Kidney capillary endothelial cell (primary cell): ENCODE measurements around the gene CHRNG.

Experiments used
- DNase-seq: peaks from one replicate; pipeline ENCODE4 v3.0.0-alpha.2; 2018; ENCODE audit warnings: low spot score

CHRNG gene, protein sequence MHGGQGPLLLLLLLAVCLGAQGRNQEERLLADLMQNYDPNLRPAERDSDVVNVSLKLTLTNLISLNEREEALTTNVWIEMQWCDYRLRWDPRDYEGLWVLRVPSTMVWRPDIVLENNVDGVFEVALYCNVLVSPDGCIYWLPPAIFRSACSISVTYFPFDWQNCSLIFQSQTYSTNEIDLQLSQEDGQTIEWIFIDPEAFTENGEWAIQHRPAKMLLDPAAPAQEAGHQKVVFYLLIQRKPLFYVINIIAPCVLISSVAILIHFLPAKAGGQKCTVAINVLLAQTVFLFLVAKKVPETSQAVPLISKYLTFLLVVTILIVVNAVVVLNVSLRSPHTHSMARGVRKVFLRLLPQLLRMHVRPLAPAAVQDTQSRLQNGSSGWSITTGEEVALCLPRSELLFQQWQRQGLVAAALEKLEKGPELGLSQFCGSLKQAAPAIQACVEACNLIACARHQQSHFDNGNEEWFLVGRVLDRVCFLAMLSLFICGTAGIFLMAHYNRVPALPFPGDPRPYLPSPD

GRCh38 chr2:232539298-232540231, at the start of gene CHRNG:
TSS of gene CHRNG (plus strand) at chr2:232539692. CDS start at chr2:232539748, 56 bp downstream.
- no peak for DNase-seq

DNA sequence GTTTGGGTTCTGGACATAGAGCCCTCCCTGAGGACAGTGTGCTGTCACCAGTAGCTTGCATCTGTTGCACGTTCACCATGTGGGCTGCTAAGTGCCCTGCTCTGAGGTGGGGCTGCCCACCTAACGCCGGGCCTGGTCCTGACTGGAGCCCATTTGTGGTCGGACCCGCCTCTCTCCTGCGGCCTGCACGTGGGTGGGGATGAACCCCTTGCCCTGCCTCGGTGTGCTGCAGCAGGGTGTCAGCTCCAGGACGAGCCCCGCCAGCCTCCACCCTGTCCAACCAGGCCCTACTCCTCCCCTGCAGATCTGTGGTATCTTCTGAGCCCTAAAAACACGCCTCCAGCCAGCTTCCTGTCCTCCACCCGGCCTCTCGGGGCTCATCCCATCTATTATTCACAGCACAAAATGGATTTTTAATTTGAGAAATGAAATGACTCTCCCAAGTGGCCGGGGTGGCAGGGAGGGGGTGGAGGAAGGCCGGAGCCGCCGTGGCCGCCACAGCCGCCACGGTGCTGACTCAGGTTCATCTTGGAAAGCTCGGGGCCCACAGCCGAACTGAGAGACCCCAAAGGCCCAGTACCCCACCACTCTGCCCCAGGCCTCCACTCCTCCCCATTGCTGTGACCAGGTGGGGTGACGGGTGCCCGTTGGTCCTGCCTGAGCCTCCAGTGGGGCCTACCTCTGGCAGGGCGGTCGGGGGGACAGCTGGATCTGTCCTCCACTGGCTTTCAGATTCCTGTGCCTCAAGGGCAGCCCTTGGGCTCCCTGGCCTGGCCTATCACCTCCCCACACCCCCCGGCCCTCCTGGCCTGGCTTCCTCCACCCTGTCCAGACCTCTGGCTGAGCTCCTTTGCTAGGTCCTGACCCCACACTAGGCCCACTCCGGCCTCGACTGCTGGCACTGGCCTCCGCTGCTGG, 49.0 kb upstream of the CHRNG start:
- DNase-seq = no peak

DNA sequence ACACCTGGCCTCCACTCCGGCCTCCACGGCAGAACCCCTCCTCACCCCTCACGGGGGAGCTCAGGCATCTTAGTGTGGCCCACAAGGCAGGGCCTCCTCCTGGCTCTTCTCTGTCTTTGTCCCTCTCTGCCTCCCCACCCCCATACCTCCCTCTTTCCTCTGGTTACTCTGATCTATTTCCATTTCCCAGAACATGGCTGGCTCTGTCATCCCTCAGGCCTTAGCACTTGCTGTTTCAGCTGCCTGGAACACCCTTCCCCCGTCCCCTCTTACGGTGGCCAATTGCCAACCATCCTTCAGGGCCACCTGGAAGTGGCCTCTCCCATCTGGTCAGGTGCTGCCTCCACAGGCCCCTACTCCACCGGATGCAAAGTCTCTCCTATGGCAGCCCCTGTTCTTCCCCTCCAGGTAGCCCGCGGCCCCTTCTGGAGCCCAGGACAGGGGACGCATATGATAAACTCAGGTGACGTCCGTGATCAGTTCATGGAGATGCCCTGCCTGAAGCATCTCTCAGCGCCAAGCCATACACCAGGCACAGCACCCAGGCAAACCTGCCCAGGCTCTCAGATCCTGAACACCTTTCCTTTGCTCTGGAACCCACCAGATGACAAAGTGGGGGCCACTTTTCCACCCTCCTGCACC, 48.2 kb upstream of the CHRNG start:
- DNase-seq = no peak

DNA sequence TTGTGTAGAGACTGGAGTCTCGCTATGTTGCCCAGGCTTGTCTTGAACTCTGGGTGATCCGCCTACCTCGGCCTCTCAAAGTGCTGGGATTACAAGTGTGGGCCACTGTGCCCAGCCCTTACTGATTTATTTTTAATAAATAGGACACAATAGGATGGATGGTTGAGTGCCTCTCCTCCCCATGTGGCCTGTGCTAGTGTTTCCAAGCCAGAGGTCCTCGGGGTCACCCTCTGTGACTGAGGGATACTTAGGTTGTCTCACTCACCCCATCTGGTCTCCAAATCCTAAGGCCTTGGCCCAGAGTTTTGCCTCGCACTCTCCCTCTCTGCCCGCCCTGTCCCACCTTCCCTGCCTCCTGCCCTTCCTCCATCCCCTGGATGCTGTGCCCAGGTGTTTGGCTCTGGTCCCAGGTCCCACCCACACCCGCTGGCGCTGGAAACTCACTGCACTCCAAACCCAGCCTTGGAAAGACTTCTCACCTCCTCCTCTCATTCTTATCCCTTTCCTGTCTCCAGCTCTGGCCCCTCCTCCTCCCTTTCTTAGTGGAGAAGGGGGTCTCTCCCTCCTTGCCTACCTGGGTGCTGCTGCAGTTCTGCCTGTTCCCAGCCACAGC, 47.1 kb upstream of the CHRNG start:
- DNase-seq = no peak

DNA sequence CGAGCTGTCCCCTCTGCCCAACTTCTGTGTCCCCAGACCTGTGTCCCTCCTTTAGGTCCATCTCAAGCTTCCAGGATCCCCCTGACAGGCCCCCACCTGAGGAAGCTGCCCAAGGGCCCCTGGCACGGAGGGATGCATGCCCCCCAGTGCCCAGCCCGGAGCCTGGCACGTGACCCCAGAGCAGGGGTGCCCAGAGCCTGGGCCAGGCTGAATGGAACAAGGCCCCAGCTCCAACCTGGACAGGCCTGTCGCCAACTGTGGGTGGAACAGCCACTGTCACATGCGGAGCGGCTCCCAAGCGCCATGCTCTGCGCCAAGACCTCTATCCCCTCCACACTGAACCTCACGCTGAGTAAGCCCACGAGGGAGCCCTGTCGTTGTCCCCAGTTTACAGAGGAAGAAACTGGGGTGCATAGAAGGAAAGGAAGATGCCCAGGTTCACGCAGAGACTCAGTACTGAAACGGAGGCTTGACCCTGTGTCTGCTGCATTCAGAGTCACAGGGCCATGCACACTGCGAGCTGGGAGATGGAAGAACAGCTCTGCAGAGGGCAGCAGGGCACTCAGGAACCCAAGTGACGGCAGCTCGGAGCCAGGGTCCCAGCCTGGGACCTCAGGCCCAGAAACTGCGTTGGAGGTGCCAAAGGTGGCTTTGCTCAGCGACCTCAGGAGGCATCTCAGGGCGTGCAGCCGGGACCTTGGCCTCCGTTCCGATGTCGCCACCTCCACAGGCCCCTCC, 46.4 kb upstream of the CHRNG start:
- no peak for DNase-seq

DNA sequence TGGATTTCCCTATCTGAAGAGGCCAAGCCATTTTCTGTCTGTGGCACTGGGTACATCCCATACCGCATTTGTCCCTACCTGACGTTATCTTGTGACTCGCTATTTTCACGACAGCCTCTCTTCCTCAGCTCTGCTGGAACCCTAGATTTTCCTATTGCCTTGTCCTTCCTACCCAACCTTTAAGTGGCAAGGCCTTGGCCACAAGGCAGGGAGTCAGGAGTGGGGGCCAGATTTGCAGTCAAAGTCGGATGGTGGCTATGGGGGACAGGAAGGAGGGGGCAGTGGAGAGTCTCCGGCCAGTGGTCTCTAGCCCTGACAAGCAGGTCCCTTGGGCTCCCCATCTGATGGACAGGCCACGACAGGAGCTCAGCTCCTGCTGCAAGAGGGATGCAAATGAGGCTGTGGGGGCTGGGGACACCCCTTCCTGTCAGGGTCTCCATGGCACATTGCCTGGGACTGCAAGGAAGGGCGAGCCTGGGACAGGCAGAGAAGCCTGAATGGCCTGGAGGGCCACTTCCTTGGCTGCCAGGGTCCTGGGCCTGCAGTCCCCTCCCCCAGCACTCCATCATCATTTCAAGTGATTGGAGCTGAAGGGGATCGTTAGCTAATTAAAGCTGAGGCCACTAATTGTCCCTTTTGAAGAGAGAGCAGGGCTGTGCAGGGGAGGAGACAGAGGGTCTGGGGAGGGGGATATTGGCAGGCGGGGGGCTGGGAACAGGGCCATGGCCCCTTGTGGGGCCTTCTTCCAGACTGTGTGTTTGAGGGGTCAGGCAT, 45.6 kb upstream of the CHRNG start:
- no peak for DNase-seq

- no peak for DNase-seq
Measured at GRCh38 chr2:232494542-232494941, 45.0 kb upstream of the CHRNG start.

GRCh38 chr2:232495292-232495691, 44.2 kb upstream of the CHRNG start:
- no peak for DNase-seq

- no peak for DNase-seq
Measured at GRCh38 chr2:232496501-232497270, 42.8 kb upstream of the CHRNG start.

DNA sequence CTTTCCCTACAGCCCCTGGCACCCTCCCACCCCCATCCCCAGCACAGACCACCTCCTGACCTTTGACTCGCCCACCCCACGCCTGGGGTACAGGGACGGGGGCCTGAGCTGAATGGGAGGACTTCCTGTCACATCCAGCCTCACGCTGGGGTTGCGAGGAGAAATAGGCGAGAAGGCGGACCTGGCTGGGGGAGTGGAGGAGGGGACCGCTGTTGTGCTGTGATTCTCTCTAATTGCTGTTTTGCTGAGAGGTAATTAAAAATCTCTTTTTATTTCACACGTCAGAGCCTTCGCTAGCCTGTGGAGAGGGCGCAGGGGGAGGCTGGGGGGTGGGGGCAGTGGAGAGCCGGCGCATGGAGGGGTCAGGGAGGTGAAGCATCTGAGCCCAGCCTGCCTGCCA, 42.1 kb upstream of the CHRNG start:
- DNase-seq = no peak

GRCh38 chr2:232498452-232498851, 41.0 kb upstream of the CHRNG start:
- no peak for DNase-seq

GRCh38 chr2:232501331-232501771, 38.1 kb upstream of the CHRNG start:
- no peak for DNase-seq

DNA sequence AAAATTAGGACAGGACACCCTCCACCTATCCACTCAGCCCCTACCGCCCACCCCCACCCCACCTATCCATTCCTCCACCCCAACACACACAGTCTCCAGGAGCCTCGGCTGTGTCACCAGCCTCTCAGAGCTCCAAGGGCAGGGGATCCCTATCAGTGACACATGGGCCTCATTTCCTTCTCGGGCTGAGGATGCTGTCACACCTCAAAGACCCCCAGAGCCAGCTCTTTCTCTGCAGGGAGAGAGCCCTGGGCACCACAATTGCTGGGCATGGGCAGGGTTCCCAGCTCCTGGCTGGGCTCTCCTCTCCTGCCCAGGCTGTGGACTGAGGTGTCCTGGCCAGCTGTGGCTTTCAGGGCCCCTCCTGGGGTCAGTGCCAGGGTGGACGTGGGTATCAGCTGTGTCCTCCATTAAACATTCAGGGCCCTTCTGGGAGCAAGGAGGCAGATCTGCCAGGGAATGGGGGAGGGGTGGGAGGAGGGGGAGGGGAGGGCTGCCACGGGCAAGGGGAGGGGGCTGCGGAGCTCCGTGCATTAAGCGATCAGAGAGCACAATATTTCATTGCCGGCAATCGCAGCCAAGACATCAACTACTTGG, 37.6 kb upstream of the CHRNG start:
- DNase-seq = no peak

DNA sequence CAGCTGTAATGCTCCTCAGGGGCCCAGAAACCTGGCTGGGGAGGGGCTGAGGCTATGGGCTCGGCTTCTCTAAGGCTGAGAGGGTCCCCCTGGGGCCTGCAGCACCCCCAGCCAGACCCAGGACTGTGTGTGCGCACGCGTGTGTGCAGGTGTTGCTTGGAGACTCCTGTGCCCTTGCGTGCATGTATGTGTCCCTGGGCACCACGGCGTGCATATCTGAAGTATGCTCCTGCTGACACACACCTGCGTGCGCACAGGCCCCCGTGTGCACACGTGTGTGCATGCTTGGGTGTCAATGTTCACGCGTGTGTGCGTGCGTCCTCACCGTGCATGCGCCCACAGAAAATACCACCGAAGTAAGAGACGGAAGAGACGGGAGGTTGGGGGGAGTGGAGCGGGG, 37.0 kb upstream of the CHRNG start:
- no peak for DNase-seq

DNA sequence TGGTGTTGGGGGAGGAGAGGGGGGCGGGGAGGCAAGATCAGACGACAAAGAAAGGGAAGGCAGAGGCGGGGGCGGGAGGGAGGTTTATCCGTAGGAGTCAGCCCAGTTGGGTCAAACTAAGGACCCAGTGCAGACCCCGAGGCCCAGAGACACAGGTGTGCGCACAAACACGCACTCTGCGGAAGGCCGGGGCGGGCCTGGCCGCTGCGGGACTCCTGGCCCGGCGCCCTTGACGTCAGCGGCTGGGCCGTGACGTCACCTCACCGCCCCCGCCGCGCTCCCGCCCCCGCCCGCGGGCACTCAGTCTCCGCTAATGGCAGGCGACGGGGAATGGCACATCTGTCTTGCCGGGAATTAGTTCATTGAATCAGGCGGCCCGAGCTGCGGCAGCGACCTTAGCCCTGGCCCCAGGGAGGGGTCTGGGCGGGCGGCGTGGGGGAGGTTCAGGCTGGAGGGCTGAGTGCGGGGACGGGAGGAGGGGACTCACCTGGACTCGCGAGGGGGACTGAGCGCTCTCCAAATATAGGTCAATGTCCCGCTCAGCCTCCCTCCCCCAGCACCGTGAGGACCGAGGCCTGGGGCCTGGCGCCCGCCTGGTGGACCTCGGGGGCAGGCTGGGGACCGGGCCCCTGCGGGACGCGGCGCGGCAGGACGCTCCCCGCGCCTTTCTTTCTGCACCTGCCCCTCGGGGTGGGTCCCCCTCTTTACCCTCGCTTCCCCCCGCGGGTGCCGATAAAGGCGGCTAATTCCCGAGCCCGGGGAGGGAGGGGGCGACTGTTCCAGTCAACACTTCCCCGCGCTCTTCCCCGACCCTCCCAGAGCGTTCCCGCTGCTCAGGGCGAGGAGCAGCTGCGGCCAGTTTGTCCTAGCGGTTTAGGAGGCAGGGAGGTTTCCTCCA, 36.3 kb upstream of the CHRNG start:
- DNase-seq = no peak

DNA sequence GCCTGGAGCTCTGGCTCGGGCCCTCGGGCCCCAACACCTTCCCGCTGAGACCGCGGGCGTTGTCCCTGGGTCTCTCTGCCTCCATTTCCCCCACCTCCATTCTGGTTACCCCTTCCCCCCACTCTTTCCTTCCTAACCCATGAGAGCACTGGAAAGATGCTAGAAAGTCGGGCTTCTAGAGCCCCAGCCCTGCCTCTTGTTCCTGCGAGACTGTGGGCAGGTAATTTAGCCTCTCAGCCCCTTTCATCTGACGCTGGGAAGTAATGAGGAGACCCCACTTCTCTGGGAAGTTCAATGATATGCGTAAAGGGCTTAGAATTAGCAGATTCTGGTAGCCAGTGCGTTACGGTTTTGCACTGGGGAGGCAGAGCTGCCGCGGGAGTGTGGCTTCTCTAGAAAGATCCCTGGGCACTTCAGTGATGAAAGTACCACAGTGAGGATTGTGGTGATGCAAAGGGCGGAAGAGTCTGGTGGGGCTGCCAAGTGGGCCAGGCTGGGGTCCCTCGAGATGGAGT, 35.6 kb upstream of the CHRNG start:
- no peak for DNase-seq

DNA sequence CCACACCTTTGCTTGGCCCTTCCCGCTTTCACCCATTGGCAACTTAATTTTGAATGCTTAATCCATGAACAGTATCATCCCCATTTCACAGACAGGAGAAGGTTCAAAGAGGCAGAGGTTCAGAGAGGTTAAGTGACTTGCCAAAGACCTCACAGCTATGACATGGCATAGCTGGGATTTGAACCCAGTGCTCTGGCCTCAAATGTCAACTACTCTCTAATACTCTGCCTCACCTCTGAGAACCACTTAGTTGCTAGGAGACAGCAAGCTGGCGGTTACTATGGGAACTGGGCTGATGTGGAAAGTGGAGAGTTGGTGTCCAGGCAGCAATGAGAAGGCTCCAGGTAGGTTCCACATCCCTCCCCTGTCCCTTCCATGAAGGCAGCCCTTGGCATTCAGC, 35.1 kb upstream of the CHRNG start:
- DNase-seq = no peak
